ENCODE data around the gene NF1.
"Not testable (repeated sequence)": the region's sequence is repeated elsewhere in the genome, so short reads cannot be mapped to it uniquely, and the experiment has no call there.

Gene NF1

GRCh38 chr17:31072186-31072585, 22.6 kb upstream of the NF1 start:
- peak; percentile 42 for DNase-seq (ENCODE audit: low read depth, low spot score)
- H3K4me3 ChIP-seq: no peak overlapping the region
- no peaks in the 10 kb centered on the region for H3K9me3 ChIP-seq (ENCODE audit: low read depth, low read length)
- no peaks in the 10 kb centered on the region for H3K36me3 ChIP-seq (ENCODE audit: insufficient read depth, low read length)
- no peak overlapping the region for H3K27ac ChIP-seq
- H3K9ac ChIP-seq (ENCODE audit: insufficient read length): no peak overlapping the region
- no peak for TF ChIP-seq POLR2AphosphoS5 (IDR thresholded peaks at IDR 0.05; ENCODE audit: borderline replicate concordance, low read depth, low read length)
- no peak for TF ChIP-seq FOXP2 (optimal IDR thresholded peaks at IDR 0.05; ENCODE audit: control extremely low read depth, extremely low read length, insufficient read depth)
- TF ChIP-seq EZH2 (IDR thresholded peaks at IDR 0.05): no peak

GRCh38 chr17:31073411-31073810, 21.4 kb upstream of the NF1 start:
- Histone ChIP-seq H3K9me3 (ENCODE audit: low read depth, low read length) (no peaks in the 10 kb centered on the region), H3K27ac (no peak overlapping the region), H3K4me3 (no peak overlapping the region), H3K36me3 (ENCODE audit: insufficient read depth, low read length) (no peaks in the 10 kb centered on the region), H3K9ac (ENCODE audit: insufficient read length) (no peak overlapping the region)
- DNase-seq (ENCODE audit: low read depth, low spot score): no peak
- TF ChIP-seq POLR2AphosphoS5 (IDR thresholded peaks at IDR 0.05; ENCODE audit: borderline replicate concordance, low read depth, low read length) (no peak), FOXP2 (optimal IDR thresholded peaks at IDR 0.05; ENCODE audit: control extremely low read depth, extremely low read length, insufficient read depth) (no peak), EZH2 (IDR thresholded peaks at IDR 0.05) (no peak)

- no peak overlapping the region for H3K9ac ChIP-seq (ENCODE audit: insufficient read length)
- H3K4me3 ChIP-seq: peak overlapping the region; percentile 36
- H3K9me3 ChIP-seq (ENCODE audit: low read depth, low read length): no peaks in the 10 kb centered on the region
- no peaks in the 10 kb centered on the region for H3K36me3 ChIP-seq (ENCODE audit: insufficient read depth, low read length)
- no peak for DNase-seq (ENCODE audit: low read depth, low spot score)
- H3K27ac ChIP-seq: peak overlapping the region; percentile 70; the same call in 1 of the 2 replicates
- no peak for TF ChIP-seq EZH2 (IDR thresholded peaks at IDR 0.05)
- TF ChIP-seq POLR2AphosphoS5 (IDR thresholded peaks at IDR 0.05; ENCODE audit: borderline replicate concordance, low read depth, low read length): no peak
- no peak for TF ChIP-seq FOXP2 (optimal IDR thresholded peaks at IDR 0.05; ENCODE audit: control extremely low read depth, extremely low read length, insufficient read depth)
These were observed 19.8 kb upstream of the NF1 start for GRCh38 chr17:31074772-31075555.

- no peak for DNase-seq (ENCODE audit: low read depth, low spot score)
- TF ChIP-seq FOXP2 (optimal IDR thresholded peaks at IDR 0.05; ENCODE audit: control extremely low read depth, extremely low read length, insufficient read depth) (no peak), EZH2 (IDR thresholded peaks at IDR 0.05) (no peak), POLR2AphosphoS5 (IDR thresholded peaks at IDR 0.05; ENCODE audit: borderline replicate concordance, low read depth, low read length) (no peak)
- no peak overlapping the region for H3K27ac ChIP-seq
- H3K36me3 ChIP-seq (ENCODE audit: insufficient read depth, low read length): no peaks in the 10 kb centered on the region
- H3K9me3 ChIP-seq (ENCODE audit: low read depth, low read length): no peaks in the 10 kb centered on the region
- H3K9ac ChIP-seq (ENCODE audit: insufficient read length): no peak overlapping the region
- no peak overlapping the region for H3K4me3 ChIP-seq
These were observed 16.5 kb upstream of the NF1 start for GRCh38 chr17:31078290-31078689.

- Histone ChIP-seq H3K27ac (no peak overlapping the region), H3K4me3 (no peak overlapping the region), H3K9ac (ENCODE audit: insufficient read length) (no peak overlapping the region), H3K9me3 (ENCODE audit: low read depth, low read length) (no peaks in the 10 kb centered on the region), H3K36me3 (ENCODE audit: insufficient read depth, low read length) (no peaks in the 10 kb centered on the region)
- TF ChIP-seq POLR2AphosphoS5 (IDR thresholded peaks at IDR 0.05; ENCODE audit: borderline replicate concordance, low read depth, low read length): no peak
- TF ChIP-seq FOXP2 (optimal IDR thresholded peaks at IDR 0.05; ENCODE audit: control extremely low read depth, extremely low read length, insufficient read depth): no peak
- no peak for TF ChIP-seq EZH2 (IDR thresholded peaks at IDR 0.05)
- DNase-seq (ENCODE audit: low read depth, low spot score): no peak
These were observed 15.0 kb upstream of the NF1 start for GRCh38 chr17:31079731-31080130.

DNA sequence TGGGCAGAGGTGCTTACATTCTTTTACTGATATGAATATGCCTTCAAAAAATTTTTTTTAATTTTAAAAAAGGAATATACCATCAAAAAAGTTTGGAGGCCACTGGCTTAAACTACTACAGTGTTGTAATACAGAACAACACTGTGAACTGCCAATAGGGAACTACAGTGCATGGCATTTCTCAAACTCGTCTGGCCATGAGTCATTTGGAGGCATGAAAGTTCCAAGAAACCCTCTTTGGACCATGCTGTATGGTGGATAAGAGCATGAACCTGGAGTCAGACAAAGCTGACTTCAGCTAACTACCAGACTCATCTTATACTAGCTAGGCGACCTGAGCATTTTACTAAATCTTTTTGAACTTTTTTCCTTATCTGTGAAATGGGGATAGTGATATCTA, 9.2 kb upstream of the NF1 start:
- Histone ChIP-seq H3K27ac (no peak overlapping the region), H3K9ac (ENCODE audit: insufficient read length) (no peak overlapping the region)
- DNase-seq (ENCODE audit: low read depth, low spot score): no peak

GRCh38 chr17:31089471-31089870, 5.3 kb upstream of the NF1 start:
- Histone ChIP-seq H3K9me3 (ENCODE audit: low read depth, low read length) (no peaks in the 10 kb centered on the region), H3K9ac (ENCODE audit: insufficient read length) (no peak overlapping the region), H3K27ac (no peak overlapping the region), H3K4me3 (no peak overlapping the region), H3K36me3 (ENCODE audit: insufficient read depth, low read length) (no peaks in the 10 kb centered on the region)
- no peak for DNase-seq (ENCODE audit: low read depth, low spot score)
- no peak for TF ChIP-seq FOXP2 (optimal IDR thresholded peaks at IDR 0.05; ENCODE audit: control extremely low read depth, extremely low read length, insufficient read depth)
- no peak for TF ChIP-seq POLR2AphosphoS5 (IDR thresholded peaks at IDR 0.05; ENCODE audit: borderline replicate concordance, low read depth, low read length)
- no peak for TF ChIP-seq EZH2 (IDR thresholded peaks at IDR 0.05)

More for the DNA sequence above, 9.2 kb upstream of the NF1 start:
- no peak overlapping the region for H3K4me3 ChIP-seq
- H3K36me3 ChIP-seq (ENCODE audit: insufficient read depth, low read length): no peaks in the 10 kb centered on the region
- no peak for TF ChIP-seq POLR2AphosphoS5 (IDR thresholded peaks at IDR 0.05; ENCODE audit: borderline replicate concordance, low read depth, low read length)
- no peak for TF ChIP-seq EZH2 (IDR thresholded peaks at IDR 0.05)
- no peak for TF ChIP-seq FOXP2 (optimal IDR thresholded peaks at IDR 0.05; ENCODE audit: control extremely low read depth, extremely low read length, insufficient read depth)
- H3K9me3 ChIP-seq (ENCODE audit: low read depth, low read length): no peaks in the 10 kb centered on the region

- H3K4me3 ChIP-seq; H3K9ac ChIP-seq (ENCODE audit: insufficient read length); H3K9me3 ChIP-seq (ENCODE audit: low read depth, low read length); H3K36me3 ChIP-seq (ENCODE audit: insufficient read depth, low read length); H3K27ac ChIP-seq; DNase-seq (ENCODE audit: low read depth, low spot score): not testable (repeated sequence)
These were observed 4.1 kb upstream of the NF1 start for GRCh38 chr17:31090650-31091049.

Measured in SK-N-MC (cell line).